GM12892 (cell line): ENCODE measurements around the gene UNC45B.
"Not testable (repeated sequence)": the region's sequence is repeated elsewhere in the genome, so short reads cannot be mapped to it uniquely, and the experiment has no call there.

Experiments
- POLR2A ChIP-seq: IDR thresholded peaks from 2 replicates; pipeline ENCODE4 v1.6.1; 2011; ENCODE audit warnings: low read depth, low read length, control low read depth
- POLR2AphosphoS5 ChIP-seq: IDR thresholded peaks from 2 replicates; pipeline ENCODE4 v1.6.1; 2011; ENCODE audit warnings: low read depth, low read length, control low read depth
- TAF1 ChIP-seq: IDR thresholded peaks from 2 replicates; pipeline ENCODE4 v1.6.1; 2011; ENCODE audit warnings: low read depth, mild to moderate bottlenecking, control low read depth, low read length, borderline replicate concordance

DNA sequence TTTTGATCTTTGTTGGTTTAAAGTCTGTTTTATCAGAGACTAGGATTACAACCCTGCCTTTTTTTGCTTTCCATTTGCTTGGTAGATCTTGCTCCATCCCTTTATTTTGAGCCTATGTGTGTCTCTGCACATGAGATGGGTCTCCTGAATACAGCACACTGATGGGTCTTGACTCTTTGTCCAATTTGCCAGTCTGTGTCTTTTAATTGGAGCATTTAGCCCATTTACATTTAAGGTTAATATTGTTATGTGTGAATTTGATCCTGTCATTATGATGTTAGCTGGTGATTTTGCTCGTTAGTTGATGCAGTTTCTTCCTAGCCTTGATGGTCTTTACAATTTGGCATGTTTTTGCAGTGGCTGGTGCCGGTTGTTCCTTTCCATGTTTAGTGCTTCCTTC, 55.0 kb downstream of the UNC45B start:
- TF ChIP-seq POLR2A, POLR2AphosphoS5, TAF1: not testable (repeated sequence)
